Measurements from ENCODE around the gene KIAA0930. TPM values are rescaled to one million over a fixed set of nuclear protein-coding genes. Genes with fewer than 3 reads are reported as not detected.
"Not testable (repeated sequence)": the region's sequence is repeated elsewhere in the genome, so short reads cannot be mapped to it uniquely, and the experiment has no call there.

KIAA0930 gene
- polyA plus RNA-seq = 10 to 100 TPM; 21.7 to 29.0 TPM

GRCh38 chr22:45240810-45241631, at the start of gene KIAA0930:
TSS of gene KIAA0930 (minus strand) at chr22:45240894. CDS start at chr22:45240703, 191 bp downstream.
- H3K27ac ChIP-seq (ENCODE audit: low read depth in 2 of 2, low read length in 1 of 2) = peak within 1 kb of the TSS; percentile 59 to 86
- H3K4me1 ChIP-seq (ENCODE audit: control insufficient read depth in 2 of 2, insufficient read depth in 2 of 2, low read length in 1 of 2) = peaks cover 4 to 20% of the 10 kb centered on the region in 2 donors
- H3K27me3 ChIP-seq (ENCODE audit: control insufficient read depth in 1 of 2, insufficient read depth in 2 of 2, low read length in 2 of 2) = no peaks in the 10 kb centered on the region
- no peaks in the 10 kb centered on the region for H3K9me3 ChIP-seq (ENCODE audit: control insufficient read depth in 2 of 2, insufficient read depth in 1 of 2, low read depth in 1 of 2, low read length in 1 of 2)
- 7 to 13% methylated on average over 40 to 66 of the region's 66 CpGs for WGBS, 2 donors
- H3K4me3 ChIP-seq (ENCODE audit: low read depth in 1 of 2, low read length in 2 of 2) = peak within 1 kb of the TSS; percentile 71 to 87
- peaks cover 0 to 5% of the 10 kb centered on the region in 2 donors for H3K36me3 ChIP-seq (ENCODE audit: control insufficient read depth in 2 of 2, insufficient read depth in 2 of 2, low read length in 1 of 2)

DNA sequence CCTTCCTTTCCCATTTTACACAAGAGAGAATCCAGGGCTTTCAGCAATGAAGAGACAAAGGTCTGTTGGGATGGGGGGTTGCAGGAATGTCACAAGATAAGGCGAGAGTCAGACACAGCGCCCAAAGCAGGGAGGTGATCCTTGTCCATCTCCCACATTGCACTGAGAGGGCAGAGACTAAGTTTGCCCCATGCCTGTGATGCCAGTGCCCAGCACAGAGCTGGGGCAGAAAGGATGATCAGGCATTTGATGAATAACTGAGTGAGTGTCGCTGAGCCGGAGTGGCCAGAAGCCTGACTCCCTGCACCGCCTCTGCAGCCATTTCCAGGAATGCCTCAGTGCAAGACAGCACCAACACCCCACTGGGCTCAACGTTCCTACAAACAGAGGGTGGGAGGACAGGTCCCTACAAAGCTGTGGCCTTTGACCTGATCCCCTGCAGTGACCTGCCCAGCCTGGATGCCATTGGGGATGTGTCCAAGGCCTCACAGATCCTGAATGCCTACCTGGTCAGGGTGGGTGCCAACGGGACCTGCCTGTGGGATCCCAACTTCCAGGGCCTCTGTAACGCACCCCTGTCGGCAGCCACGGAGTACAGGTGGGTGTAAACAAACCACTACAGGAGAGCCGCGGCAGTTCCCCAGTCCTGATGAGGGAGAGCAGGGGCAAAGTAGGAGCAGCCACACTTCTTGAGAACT, 46.3 kb upstream of the KIAA0930 start:
- Histone ChIP-seq H3K27me3 (ENCODE audit: control insufficient read depth in 1 of 2, insufficient read depth in 2 of 2, low read length in 2 of 2) (no peaks in the 10 kb centered on the region), H3K27ac (ENCODE audit: low read depth in 2 of 2, low read length in 1 of 2) (no peak overlapping the region), H3K4me3 (ENCODE audit: low read depth in 1 of 2, low read length in 2 of 2) (no peak overlapping the region), H3K36me3 (ENCODE audit: control insufficient read depth in 2 of 2, insufficient read depth in 2 of 2, low read length in 1 of 2) (no peaks in the 10 kb centered on the region), H3K4me1 (ENCODE audit: control insufficient read depth in 2 of 2, insufficient read depth in 2 of 2, low read length in 1 of 2) (peaks cover 5 to 15% of the 10 kb centered on the region in 2 donors), H3K9me3 (ENCODE audit: control insufficient read depth in 2 of 2, insufficient read depth in 1 of 2, low read depth in 1 of 2, low read length in 1 of 2) (peaks cover 0 to 3% of the 10 kb centered on the region in 2 donors)
- 80 to 83% methylated on average over 11 to 12 of the region's 12 CpGs for WGBS, 2 donors

DNA sequence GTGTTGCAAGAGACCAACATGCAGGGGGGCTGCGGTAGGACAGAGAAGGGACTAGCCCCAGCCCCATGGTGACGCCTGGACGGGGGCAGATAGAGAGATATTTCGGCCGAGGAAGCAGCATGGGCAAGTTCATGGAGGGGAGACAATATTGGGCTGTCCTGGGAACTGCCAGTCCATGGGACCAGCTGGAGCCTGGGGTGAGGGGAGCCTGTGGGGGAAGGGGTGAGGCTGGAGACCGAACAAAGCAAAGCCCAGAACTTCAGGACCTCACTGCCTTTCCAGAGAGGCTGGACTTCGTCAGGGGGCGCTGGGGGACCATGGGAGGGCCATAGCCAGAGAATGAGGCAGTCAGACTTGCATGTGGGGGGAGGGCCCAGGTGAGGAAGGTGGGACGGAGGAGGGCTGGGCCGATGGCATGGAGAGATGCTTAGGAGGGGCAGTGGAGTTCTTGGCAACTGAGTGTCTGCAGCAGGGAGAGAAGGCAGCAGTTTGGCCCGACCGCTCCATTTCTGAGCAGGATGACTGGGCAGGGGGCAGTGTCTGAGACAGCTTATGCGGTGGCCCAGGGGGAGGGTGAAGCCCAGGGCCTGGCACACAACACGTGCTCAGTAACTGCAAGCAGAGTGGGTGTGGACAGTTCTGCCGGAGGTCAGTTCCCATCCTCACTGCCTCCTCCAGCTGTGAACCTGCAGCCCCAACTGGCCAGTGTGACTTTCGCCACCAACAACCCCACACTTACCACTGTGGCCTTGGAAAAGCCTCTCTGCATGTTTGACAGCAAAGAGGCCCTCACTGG, 44.8 kb upstream of the KIAA0930 start:
- H3K4me1 ChIP-seq (ENCODE audit: control insufficient read depth in 2 of 2, insufficient read depth in 2 of 2, low read length in 1 of 2) = peaks cover 3 to 8% of the 10 kb centered on the region in 2 donors
- no peaks in the 10 kb centered on the region for H3K36me3 ChIP-seq (ENCODE audit: control insufficient read depth in 2 of 2, insufficient read depth in 2 of 2, low read length in 1 of 2)
- 67 to 68% methylated on average over 16 of the region's 16 CpGs for WGBS, 2 donors
- H3K27ac ChIP-seq (ENCODE audit: low read depth in 2 of 2, low read length in 1 of 2) = no peak overlapping the region
- no peak overlapping the region for H3K4me3 ChIP-seq (ENCODE audit: low read depth in 1 of 2, low read length in 2 of 2)
- peaks cover 0 to 3% of the 10 kb centered on the region in 2 donors for H3K9me3 ChIP-seq (ENCODE audit: control insufficient read depth in 2 of 2, insufficient read depth in 1 of 2, low read depth in 1 of 2, low read length in 1 of 2)
- no peaks in the 10 kb centered on the region for H3K27me3 ChIP-seq (ENCODE audit: control insufficient read depth in 1 of 2, insufficient read depth in 2 of 2, low read length in 2 of 2)

GRCh38 chr22:45284705-45285262, 44.1 kb upstream of the KIAA0930 start, which contains the start of gene UPK3A:
TSS of gene UPK3A (plus strand) at chr22:45284949. CDS start at chr22:45285014, 65 bp downstream.
- Histone ChIP-seq H3K27ac (ENCODE audit: low read depth in 2 of 2, low read length in 1 of 2) (no peak within 1 kb of the TSS), H3K27me3 (ENCODE audit: control insufficient read depth in 1 of 2, insufficient read depth in 2 of 2, low read length in 2 of 2) (no peaks in the 10 kb centered on the region), H3K36me3 (ENCODE audit: control insufficient read depth in 2 of 2, insufficient read depth in 2 of 2, low read length in 1 of 2) (no peaks in the 10 kb centered on the region), H3K9me3 (ENCODE audit: control insufficient read depth in 2 of 2, insufficient read depth in 1 of 2, low read depth in 1 of 2, low read length in 1 of 2) (no peaks in the 10 kb centered on the region), H3K4me3 (ENCODE audit: low read depth in 1 of 2, low read length in 2 of 2) (no peak within 1 kb of the TSS), H3K4me1 (ENCODE audit: control insufficient read depth in 2 of 2, insufficient read depth in 2 of 2, low read length in 1 of 2) (peaks cover 2 to 5% of the 10 kb centered on the region in 2 donors)
- 9 to 16% methylated on average over 38 to 46 of the region's 46 CpGs for WGBS, 2 donors

- no peaks in the 10 kb centered on the region for H3K9me3 ChIP-seq (ENCODE audit: control insufficient read depth in 2 of 2, insufficient read depth in 1 of 2, low read depth in 1 of 2, low read length in 1 of 2)
- 71 to 79% methylated on average over 3 of the region's 3 CpGs for WGBS, 2 donors
- no peaks in the 10 kb centered on the region for H3K27me3 ChIP-seq (ENCODE audit: control insufficient read depth in 1 of 2, insufficient read depth in 2 of 2, low read length in 2 of 2)
- no peaks in the 10 kb centered on the region for H3K36me3 ChIP-seq (ENCODE audit: control insufficient read depth in 2 of 2, insufficient read depth in 2 of 2, low read length in 1 of 2)
- H3K4me3 ChIP-seq (ENCODE audit: low read depth in 1 of 2, low read length in 2 of 2) = no peak overlapping the region
- peaks cover 2 to 5% of the 10 kb centered on the region in 2 donors for H3K4me1 ChIP-seq (ENCODE audit: control insufficient read depth in 2 of 2, insufficient read depth in 2 of 2, low read length in 1 of 2)
- no peak overlapping the region for H3K27ac ChIP-seq (ENCODE audit: low read depth in 2 of 2, low read length in 1 of 2)
Measured at GRCh38 chr22:45281010-45281409, 40.3 kb upstream of the KIAA0930 start.

- H3K36me3 ChIP-seq (ENCODE audit: control insufficient read depth in 2 of 2, insufficient read depth in 2 of 2, low read length in 1 of 2) = no peaks in the 10 kb centered on the region
- peaks cover 2 to 5% of the 10 kb centered on the region in 2 donors for H3K4me1 ChIP-seq (ENCODE audit: control insufficient read depth in 2 of 2, insufficient read depth in 2 of 2, low read length in 1 of 2)
- no peaks in the 10 kb centered on the region for H3K9me3 ChIP-seq (ENCODE audit: control insufficient read depth in 2 of 2, insufficient read depth in 1 of 2, low read depth in 1 of 2, low read length in 1 of 2)
- no peaks in the 10 kb centered on the region for H3K27me3 ChIP-seq (ENCODE audit: control insufficient read depth in 1 of 2, insufficient read depth in 2 of 2, low read length in 2 of 2)
- 96% methylated on average over 3 of the region's 3 CpGs for WGBS, 2 donors
- H3K27ac ChIP-seq (ENCODE audit: low read depth in 2 of 2, low read length in 1 of 2) = peak overlapping the region in 1 of 2 donors; percentile 32
- no peak overlapping the region for H3K4me3 ChIP-seq (ENCODE audit: low read depth in 1 of 2, low read length in 2 of 2)
Measured at GRCh38 chr22:45280587-45280980, 39.9 kb upstream of the KIAA0930 start.

GRCh38 chr22:45278125-45278524, 37.4 kb upstream of the KIAA0930 start:
- Histone ChIP-seq H3K4me1 (ENCODE audit: control insufficient read depth in 2 of 2, insufficient read depth in 2 of 2, low read length in 1 of 2) (no peaks in the 10 kb centered on the region), H3K36me3 (ENCODE audit: control insufficient read depth in 2 of 2, insufficient read depth in 2 of 2, low read length in 1 of 2) (no peaks in the 10 kb centered on the region), H3K9me3 (ENCODE audit: control insufficient read depth in 2 of 2, insufficient read depth in 1 of 2, low read depth in 1 of 2, low read length in 1 of 2) (no peaks in the 10 kb centered on the region), H3K4me3 (ENCODE audit: low read depth in 1 of 2, low read length in 2 of 2) (no peak overlapping the region), H3K27ac (ENCODE audit: low read depth in 2 of 2, low read length in 1 of 2) (no peak overlapping the region), H3K27me3 (ENCODE audit: control insufficient read depth in 1 of 2, insufficient read depth in 2 of 2, low read length in 2 of 2) (no peaks in the 10 kb centered on the region)
- WGBS, 2 donors = 85 to 89% methylated on average over 9 of the region's 9 CpGs

DNA sequence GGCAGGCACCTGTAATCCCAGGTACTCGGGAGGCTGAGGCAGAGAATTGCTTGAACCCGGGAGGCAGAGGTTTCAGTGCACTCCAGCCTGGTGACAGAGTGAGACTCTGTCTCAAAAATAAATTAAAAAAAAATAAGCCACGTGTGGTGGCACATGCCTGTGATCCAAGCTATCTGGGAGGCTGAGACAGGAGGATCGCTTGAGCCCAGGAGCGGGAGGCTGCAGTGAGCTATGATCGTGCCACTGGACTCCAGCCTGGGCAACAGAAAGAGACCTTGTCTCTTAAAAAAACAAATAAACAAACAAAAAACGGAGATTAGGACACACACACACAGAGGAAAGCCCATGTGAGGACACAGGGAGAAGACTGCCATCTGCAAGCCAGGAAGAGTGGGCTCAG, 37.0 kb upstream of the KIAA0930 start:
- not testable (repeated sequence) for H3K36me3 ChIP-seq (ENCODE audit: control insufficient read depth in 2 of 2, insufficient read depth in 2 of 2, low read length in 1 of 2); H3K4me3 ChIP-seq (ENCODE audit: low read depth in 1 of 2, low read length in 2 of 2); H3K27ac ChIP-seq (ENCODE audit: low read depth in 2 of 2, low read length in 1 of 2); H3K9me3 ChIP-seq (ENCODE audit: control insufficient read depth in 2 of 2, insufficient read depth in 1 of 2, low read depth in 1 of 2, low read length in 1 of 2); H3K4me1 ChIP-seq (ENCODE audit: control insufficient read depth in 2 of 2, insufficient read depth in 2 of 2, low read length in 1 of 2); H3K27me3 ChIP-seq (ENCODE audit: control insufficient read depth in 1 of 2, insufficient read depth in 2 of 2, low read length in 2 of 2)
- WGBS, 2 donors = 84 to 87% methylated on average over 7 of the region's 7 CpGs

- WGBS, 2 donors = 86 to 89% methylated on average over 12 of the region's 12 CpGs
Measured at GRCh38 chr22:45276507-45277105, 35.9 kb upstream of the KIAA0930 start.

More at GRCh38 chr22:45276507-45277105, 35.9 kb upstream of the KIAA0930 start:
- Histone ChIP-seq H3K36me3 (ENCODE audit: control insufficient read depth in 2 of 2, insufficient read depth in 2 of 2, low read length in 1 of 2) (no peaks in the 10 kb centered on the region), H3K4me1 (ENCODE audit: control insufficient read depth in 2 of 2, insufficient read depth in 2 of 2, low read length in 1 of 2) (peaks cover 0 to 3% of the 10 kb centered on the region in 2 donors), H3K27ac (ENCODE audit: low read depth in 2 of 2, low read length in 1 of 2) (no peak overlapping the region), H3K9me3 (ENCODE audit: control insufficient read depth in 2 of 2, insufficient read depth in 1 of 2, low read depth in 1 of 2, low read length in 1 of 2) (no peaks in the 10 kb centered on the region), H3K27me3 (ENCODE audit: control insufficient read depth in 1 of 2, insufficient read depth in 2 of 2, low read length in 2 of 2) (no peaks in the 10 kb centered on the region), H3K4me3 (ENCODE audit: low read depth in 1 of 2, low read length in 2 of 2) (no peak overlapping the region)
